TTC549 (cell line): Measurements from ENCODE around the gene DHDH.
"Not testable (repeated sequence)": the region's sequence is repeated elsewhere in the genome, so short reads cannot be mapped to it uniquely, and the experiment has no call there.

ENCODE experiments used
- FAIRE-seq: peaks from 2 replicates; lab custom pipeline; 2012; peaks lifted over from hg19 to GRCh38; lab: Jason Lieb, UNC

Gene DHDH

DNA sequence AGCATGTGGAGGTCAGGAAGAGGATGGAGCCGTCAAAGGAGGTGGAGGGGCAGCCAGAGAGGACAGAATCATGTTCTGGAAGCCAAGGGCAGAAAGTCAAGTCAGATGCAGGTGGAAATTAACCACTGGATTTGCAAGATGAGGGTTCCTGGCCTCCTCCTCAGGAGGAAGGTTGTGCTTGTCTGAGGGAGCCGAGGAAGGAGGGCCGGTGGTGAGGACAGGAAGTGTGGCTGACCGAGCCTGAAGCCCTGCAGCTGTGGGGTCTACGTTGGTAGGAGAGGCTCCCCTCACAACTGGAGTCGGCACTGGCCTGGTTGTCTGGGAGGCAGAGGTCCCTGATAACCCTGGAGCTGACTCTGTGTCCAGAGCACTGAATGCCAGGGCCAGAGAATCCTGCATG, 15.4 kb upstream of the DHDH start:
- FAIRE-seq: no peak

DNA sequence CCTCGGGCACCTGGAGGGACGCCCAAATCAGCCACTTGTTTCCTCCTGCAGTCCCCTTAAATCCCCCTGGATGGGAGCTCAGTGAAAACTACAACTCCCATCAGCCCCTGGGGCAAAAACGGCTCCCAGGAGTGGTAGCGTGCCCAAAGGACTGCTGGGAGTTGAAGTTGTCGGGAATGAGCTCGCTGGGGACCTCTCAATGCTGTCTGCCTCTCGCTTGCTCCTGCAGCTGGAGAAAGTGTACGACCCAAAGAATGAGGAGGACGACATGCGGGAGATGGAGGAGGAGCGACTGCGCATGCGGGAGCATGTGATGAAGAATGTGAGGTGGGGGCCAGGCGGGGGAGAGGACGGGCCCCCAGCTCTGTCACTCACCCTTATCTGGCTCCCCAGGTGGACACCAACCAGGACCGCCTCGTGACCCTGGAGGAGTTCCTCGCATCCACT, 14.7 kb upstream of the DHDH start:
- no peak for FAIRE-seq

DNA sequence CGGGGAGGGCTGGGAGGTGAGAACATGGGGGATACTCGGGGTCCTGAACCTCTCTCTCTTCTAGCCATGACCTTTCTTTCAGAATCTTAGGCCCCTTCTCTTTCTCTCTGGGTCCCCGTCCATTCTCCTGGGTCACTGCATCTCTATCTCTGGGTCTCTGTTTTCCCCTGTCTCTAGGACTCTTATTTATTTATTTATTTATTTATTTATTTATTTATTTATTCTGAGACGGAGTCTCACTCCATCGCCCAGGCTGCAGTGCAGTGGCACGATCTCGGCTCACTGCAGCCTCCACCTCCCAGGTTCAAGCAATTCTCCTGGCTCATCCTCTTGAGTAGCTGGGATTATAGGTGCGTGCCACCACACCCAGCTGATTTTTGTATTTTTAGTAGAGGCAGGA, 14.2 kb upstream of the DHDH start:
- not testable (repeated sequence) for FAIRE-seq

DNA sequence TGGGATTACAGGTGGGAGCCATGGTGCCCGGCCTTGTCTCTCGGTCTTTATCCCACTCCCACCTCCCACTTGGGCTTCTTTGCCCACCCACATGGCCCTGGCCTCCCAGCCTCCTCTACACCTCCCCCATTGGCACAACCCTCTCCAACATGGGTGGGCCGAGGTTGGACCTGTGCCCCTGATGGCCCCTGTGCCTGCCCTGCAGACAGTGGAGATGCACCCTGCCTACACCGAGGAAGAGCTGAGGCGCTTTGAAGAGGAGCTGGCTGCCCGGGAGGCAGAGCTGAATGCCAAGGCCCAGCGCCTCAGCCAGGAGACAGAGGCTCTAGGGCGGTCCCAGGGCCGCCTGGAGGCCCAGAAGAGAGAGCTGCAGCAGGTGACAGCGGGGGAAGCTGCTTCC, 12.6 kb upstream of the DHDH start:
- FAIRE-seq: no peak

DNA sequence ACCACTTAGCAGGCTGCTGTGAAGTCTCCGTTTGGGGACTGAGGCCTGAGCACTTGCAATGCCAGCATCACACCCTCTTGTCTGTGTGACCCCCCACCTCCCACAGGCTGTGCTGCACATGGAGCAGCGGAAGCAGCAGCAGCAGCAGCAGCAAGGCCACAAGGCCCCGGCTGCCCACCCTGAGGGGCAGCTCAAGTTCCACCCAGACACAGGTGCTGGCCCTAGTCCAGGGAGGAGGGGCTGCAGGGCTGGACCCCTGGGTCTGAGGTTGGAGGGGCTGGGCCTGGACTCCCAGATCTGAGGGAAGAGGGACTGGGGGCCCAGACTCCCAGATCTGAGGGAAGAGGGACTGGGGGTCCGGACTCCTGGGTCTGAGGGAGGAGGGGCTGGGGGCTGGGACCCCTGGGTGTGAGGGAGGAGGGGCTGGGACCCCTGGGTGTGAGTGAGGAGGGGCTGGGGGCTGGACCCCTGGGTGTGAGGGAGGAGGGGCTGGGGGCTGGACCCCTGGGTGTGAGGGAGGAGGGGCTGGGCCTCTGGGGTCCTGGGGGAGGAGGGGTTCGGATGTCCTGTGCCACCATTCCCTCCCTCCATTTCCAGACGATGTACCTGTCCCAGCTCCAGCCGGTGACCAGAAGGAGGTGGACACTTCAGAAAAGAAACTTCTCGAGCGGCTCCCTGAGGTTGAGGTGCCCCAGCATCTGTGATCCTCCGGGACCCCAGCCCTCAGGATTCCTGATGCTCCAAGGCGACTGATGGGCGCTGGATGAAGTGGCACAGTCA, 11.6 kb upstream of the DHDH start:
- no peak for FAIRE-seq

DNA sequence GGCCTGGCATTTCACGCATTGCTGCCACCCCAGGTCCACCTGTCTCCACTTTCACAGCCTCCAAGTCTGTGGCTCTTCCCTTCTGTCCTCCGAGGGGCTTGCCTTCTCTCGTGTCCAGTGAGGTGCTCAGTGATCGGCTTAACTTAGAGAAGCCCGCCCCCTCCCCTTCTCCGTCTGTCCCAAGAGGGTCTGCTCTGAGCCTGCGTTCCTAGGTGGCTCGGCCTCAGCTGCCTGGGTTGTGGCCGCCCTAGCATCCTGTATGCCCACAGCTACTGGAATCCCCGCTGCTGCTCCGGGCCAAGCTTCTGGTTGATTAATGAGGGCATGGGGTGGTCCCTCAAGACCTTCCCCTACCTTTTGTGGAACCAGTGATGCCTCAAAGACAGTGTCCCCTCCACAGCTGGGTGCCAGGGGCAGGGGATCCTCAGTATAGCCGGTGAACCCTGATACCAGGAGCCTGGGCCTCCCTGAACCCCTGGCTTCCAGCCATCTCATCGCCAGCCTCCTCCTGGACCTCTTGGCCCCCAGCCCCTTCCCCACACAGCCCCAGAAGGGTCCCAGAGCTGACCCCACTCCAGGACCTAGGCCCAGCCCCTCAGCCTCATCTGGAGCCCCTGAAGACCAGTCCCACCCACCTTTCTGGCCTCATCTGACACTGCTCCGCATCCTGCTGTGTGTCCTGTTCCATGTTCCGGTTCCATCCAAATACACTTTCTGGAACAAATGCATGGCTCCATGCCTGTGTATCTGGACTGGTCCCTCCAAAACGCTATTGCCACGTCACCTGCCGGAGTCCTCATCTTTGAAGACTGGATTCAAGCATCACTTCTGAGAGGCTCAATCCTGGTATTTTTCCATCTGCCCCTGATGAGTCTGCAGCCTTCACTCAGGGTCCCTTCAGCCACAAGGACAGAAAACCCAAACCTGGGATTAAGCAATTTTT, 10.7 kb upstream of the DHDH start:
- FAIRE-seq: no peak

DNA sequence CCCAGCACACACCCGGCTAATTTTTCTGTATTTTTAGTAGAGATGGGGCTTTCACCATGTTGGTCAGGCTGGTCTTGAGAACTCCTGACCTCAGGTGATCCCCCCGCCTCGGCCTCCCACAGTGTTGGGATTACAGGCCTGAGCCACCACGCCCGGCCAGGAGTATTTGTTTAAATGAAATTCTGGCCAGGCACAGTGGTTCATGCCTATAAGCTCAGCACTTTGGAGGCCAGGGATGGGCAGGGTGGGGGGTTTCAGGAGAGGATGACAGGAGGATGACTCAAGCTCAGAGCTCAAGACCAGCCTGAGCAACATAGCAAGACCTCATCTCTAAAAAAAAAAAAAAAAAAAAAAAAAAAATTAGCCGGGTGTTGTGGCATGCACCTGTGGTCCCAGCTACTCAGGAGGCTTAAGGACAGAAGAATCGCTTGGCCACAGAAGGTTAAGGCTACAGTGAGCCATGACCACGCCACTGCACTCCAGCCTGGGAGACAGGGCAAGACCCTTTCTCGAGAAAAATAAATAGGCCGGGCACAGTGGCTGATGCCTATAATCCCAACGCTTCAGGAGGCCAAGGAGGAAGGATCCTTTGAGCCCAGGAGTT, 8.2 kb upstream of the DHDH start:
- FAIRE-seq: no peak

DNA sequence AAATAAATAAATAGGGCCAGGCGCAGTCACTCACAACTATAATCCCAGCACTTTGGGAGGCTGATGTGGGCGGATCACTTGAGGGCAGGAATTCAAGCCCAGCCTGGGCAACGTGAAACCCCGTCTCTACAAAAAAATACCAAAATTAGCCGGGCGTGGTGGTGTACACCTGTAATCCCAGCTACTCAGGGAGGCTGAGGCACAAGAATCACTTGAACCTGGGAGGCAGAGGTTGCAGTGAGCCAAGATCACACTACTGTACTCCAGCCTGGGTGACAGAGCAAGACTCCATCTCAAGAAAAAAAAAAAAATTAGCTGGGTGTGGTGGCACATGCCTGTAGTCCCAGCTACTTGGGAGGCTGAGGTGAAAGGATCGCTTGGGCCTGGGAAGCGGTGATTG, 7.6 kb upstream of the DHDH start:
- FAIRE-seq: not testable (repeated sequence)

DNA sequence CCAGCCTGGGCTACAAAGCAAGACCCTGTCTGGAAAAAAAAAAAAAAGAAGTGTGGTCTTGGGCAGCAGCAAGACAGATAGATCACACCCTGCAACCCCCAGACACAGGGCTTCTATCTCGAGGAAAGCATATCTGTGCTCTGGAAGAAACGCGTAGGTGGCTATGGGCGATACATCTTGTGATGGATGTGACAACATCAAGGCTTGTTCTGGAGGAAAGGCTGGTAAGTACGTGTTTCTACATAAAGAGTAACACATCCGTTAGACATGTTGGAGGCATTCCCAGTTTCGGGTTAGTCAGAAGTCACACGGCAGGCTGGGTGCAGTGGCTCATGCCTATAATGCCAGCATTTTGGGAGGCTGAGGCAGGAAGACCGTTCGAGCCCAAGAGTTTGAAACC, 6.6 kb upstream of the DHDH start:
- no peak for FAIRE-seq

DNA sequence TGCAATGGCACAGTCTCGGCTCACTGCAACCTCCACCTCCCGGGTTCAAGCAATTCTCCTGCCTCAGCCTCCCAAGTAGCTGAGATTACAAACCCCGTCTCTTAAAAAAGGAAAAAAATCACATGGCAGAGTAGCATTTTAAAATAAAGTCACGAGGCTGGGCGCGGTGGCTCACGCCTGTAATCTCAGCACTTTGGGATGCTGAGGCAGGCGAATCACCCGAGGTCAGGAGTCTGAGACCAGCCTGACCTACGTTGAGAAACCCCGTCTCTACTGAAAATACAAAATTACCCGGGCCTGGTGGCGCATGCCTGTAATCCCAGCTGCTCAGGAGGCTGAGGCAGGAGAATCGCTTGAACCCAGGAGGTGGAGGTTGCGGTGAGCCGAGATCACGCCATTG, 5.8 kb upstream of the DHDH start:
- FAIRE-seq: not testable (repeated sequence)

DNA sequence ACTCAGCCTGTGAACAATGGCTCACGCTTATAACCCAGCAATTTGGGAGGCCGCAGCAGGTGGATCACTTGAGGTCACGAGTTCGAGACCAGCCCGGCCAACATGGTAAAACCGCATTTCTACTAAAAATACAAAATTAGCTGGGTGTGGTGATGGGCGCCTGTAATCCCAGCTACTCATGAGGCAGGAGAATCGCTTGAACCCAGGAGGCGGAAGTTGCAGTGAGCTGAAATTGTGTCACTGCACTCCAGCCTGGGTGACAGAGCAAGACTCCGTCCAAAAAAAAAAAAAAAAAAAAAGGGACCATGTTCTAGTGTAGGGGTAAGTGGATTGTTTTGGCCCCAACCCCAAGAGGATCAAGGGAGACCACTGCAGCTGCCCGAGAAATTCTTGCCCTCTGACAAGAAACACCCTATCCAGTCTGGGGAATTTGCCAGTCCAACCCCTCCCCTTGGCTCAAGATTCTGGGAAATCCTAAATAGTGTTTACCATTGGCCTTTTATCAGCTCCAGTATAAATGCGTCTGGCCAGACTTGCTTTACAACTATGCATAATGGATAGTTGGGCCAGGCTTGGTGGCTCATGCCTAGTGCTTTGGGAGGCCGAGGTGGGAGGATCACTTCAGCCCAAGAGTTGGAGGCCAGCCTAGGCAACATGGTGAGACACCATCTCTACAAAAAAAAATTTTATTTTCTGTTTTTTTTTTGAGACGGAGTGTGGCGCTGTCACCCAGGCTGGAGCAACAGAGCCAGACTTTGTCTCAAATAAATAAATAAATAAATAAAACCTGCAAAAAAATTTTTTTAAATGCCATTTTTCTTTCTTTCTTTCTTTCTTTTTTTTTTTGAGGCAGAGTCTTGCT, 5.1 kb upstream of the DHDH start:
- FAIRE-seq: no peak

DNA sequence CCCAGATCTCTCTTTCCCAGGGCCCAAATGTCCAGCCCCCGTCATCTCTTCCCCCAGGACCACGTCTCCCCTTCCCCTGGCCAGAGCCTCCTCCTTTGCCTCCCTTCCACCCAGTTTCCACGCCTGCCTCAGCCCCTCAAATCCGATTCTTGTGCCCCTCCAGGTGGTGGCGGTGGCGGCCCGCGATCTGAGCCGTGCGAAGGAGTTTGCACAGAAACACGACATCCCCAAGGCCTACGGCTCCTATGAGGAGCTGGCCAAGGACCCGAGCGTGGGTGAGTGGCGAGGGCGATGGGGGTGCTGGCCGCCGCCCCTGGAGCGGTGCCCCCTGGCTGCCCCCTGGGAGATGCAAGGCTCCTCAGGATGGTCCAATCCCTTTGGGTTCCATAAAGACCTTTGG, 1.3 kb downstream of the DHDH start:
- no peak for FAIRE-seq

DNA sequence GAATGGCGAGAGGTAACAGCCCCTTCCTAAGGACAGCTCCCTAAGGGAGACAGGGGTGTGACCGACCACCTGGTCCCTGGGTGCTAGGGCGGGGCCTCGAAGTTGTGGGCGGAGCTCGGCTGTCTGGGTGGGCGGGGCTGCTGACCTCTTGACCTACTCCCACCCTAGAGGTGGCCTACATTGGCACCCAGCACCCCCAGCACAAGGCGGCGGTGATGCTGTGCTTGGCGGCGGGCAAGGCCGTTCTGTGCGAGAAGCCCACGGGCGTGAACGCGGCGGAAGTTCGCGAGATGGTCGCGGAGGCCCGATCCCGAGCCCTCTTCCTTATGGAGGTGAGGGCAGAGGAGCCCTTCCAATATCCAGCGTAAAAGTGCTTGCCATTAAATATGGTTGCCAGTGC, 2.4 kb downstream of the DHDH start:
- no peak for FAIRE-seq

DNA sequence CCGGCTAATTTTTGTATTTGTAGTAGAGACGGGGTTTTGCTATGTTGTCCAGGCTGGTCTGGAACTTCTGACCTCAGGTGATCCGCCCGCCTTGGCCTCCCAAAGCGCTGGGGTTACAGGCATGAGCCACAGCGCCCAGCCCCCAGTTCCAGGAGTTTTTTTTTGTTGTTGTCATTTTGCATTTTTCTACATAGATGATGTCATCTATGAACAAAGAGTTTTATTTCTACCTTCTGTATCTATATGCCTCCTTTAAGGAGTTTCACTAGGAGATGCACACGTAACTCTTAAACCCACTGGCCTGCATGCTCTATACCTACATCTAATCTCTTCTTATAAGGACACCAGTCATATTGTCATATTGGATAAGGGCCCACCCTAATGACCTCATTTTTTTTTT, 4.8 kb downstream of the DHDH start:
- no peak for FAIRE-seq

DNA sequence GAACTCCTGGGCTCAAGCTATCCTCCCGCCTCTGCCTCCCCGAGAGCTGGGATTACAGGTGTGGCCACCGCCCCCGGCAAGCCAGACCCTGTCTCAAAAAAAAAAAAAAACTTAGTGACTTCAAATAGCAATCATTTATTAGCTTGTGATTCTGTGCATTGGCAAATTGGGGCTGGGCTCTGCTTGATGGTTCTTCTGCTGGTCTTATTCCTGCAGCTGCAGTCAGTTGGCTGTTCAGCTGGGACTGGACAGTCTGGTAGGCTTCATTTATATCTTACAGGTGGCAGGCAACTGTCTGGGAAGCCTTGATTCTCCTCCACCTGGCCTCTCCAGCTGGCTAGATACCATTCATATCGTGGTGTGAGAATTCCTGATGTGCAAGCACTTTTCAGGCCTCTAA, 7.4 kb downstream of the DHDH start:
- no peak for FAIRE-seq

DNA sequence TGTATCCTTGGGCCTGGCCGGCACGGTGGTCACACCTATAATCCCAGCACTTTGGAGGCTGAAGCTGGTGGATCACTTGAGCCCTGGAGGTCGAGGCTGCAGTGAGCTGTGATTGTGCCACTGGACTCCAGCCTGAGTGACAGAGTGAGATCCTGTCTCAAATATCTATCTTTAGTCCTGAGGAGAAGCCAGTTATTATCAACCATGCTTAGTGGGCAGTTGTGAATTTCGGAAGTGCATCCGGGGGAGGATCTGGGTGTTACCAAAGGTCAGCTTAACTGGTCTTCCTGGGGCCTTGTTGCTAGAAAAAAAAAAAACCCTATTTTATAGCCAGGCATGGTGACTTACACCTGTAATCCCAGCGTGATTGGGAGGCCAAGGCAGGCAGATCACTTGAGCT, 9.6 kb downstream of the DHDH start:
- no peak for FAIRE-seq

DNA sequence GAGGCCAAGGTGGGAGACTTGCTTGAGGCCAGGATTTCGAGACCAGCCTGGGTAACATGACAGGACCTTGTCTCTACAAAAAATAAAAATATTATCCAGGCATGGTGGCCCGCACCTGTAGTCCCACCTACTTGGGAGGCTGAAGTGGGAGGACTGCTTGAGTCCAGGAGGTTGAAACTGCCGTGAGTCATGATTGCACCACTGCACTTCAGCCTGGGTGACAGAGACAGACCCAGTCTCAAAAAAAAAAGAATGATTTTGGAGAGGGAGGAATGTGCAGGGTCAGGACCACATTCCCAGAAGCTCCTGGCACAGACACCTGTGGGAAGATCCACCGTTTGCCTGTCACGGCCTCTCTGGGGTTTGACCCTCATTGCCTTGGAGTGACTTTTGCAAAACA, 11.9 kb downstream of the DHDH start:
- FAIRE-seq: no peak

DNA sequence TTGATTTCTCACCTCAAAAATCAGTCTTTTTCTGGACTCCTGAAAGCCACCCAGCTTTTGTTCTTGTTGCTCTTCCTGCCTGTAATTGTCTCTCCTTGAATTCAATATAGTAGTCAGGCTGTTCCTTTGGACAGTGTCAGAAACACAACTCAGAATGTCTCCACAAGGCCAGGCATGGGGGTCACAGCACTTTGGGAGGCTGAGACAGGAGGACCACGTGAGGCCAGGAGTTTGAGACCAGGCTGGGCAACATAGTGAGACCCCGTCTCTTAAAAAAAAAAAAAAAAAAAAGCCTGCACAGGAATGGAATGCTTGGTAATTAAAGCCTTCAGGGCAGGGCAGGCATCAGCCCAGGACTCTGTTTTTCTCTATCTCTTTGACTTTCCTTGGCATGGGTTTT, 12.3 kb downstream of the DHDH start:
- FAIRE-seq: no peak

DNA sequence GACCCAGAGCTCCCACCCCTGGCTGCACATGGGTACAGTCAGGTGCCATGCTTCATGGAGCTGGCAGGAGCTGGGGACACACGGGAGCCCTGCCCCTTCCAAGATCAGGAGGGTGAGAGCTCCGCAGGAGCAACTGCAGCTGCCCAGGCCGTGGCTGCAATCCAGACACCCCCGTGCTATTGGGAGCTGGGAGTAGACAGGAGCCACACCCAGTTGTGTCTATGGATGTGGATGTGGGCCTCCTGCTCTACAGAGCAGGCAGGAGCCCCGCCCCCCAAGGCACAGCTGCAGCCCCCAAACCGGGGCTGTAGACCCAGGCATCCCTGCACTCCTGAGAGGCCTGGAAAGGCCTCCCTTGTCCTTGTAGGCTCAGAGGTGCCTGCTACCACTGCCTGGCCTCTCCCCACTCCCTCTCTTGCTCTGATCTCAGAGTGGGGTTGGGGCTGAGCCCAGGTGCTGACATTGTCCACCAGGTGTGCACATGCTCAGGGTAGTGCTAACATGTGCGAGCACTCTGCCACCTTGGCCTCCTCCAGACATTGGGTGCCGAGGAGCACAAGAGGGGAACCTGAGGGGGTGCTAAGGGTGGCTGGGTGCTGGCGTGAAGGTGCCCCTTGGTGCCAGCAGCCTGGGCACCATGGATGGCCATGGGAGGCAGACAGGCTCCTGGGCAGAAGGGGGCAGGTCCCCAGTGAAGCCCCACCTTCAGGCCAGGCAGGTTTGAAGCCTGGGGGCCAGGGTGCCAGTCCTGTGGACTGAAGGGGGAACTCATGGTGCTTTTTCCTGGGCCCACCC, 13.2 kb downstream of the DHDH start:
- no peak for FAIRE-seq

DNA sequence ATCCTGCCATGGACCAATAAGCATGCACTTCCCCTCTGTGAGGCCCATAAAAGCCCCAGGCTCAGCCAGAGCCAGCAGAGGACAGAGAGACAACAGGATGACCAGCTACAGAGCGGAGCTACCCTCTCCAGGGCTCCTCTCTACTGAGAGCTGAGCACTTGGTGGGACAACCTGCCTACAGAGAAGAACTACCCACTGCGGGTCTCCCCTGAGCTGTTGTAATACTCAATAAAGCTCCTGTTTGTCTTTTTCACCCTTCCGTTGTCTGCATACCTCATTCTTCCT, 13.7 kb downstream of the DHDH start:
- FAIRE-seq: no peak

DNA sequence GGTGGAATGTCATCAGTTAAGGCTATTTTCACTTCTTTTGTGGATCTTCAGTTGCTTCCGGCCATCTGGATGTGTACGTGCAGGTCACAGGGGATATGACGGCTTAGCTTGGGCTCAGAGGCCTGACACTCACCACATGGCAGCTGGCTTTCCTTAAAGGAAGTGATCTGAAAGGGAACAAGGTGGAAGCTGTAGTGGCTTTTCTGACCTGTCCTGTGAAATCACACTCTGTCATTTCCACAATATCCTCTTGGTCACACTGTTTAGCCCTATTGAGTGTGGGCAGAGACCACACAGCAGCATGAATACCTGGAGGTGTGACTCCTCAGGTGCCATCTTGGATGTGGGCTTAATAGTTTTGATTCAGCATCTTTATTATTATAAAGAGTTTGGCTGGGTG, 16.7 kb downstream of the DHDH start:
- FAIRE-seq: no peak
